Tongue (tissue), 2 donors: ENCODE data around the gene NSUN4. TPM values are rescaled to one million over a fixed set of nuclear protein-coding genes. Genes with fewer than 3 reads are reported as not detected.
"Not testable (repeated sequence)": the region's sequence is repeated elsewhere in the genome, so short reads cannot be mapped to it uniquely, and the experiment has no call there.

Experiments used
- DNase-seq: peaks from one replicate; pipeline ENCODE4 v3.0.0-alpha.2; 2015
- total RNA-seq: library from RNA; depleted of rRNA; stranded (reverse); fragments of >200 nt; gene quantifications from one replicate; pipeline ENCODE4 v1.2.3, GENCODE V29; 2014

The NSUN4 gene
- total RNA-seq, 1 donor from 2014 or later, result 20.9 TPM

- not testable (repeated sequence) for DNase-seq
Observed at GRCh38 chr1:46328182-46328581, 12.4 kb upstream of the NSUN4 start.

GRCh38 chr1:46329807-46330206 lies 10.8 kb upstream of the NSUN4 start:
- not testable (repeated sequence) for DNase-seq

GRCh38 chr1:46330381-46330780 lies 10.2 kb upstream of the NSUN4 start:
- DNase-seq, result not testable (repeated sequence)

GRCh38 chr1:46331786-46332540 lies 8.6 kb upstream of the NSUN4 start:
- DNase-seq, result not testable (repeated sequence)

GRCh38 chr1:46333300-46334029 lies 7.1 kb upstream of the NSUN4 start:
- no peak for DNase-seq

GRCh38 chr1:46334030-46334384 lies 6.6 kb upstream of the NSUN4 start:
- no peak for DNase-seq

- no peak for DNase-seq
Observed at GRCh38 chr1:46335081-46335480, 5.5 kb upstream of the NSUN4 start.

- not testable (repeated sequence) for DNase-seq
Observed at GRCh38 chr1:46337409-46337808, 3.2 kb upstream of the NSUN4 start.

GRCh38 chr1:46341222-46342083 lies 846 bp downstream of the NSUN4 start:
- no peak for DNase-seq

GRCh38 chr1:46342084-46342656 lies 1.6 kb downstream of the NSUN4 start:
- DNase-seq, result no peak

- DNase-seq, result no peak
Observed at GRCh38 chr1:46342677-46343350, 2.2 kb downstream of the NSUN4 start.

- no peak for DNase-seq
Observed at GRCh38 chr1:46343351-46343695, 2.7 kb downstream of the NSUN4 start.

- DNase-seq, result no peak
Observed at GRCh38 chr1:46343705-46344104, 3.1 kb downstream of the NSUN4 start.

GRCh38 chr1:46344481-46344880 lies 3.9 kb downstream of the NSUN4 start:
- DNase-seq, result no peak

GRCh38 chr1:46345281-46345680 lies 4.7 kb downstream of the NSUN4 start:
- no peak for DNase-seq

GRCh38 chr1:46352363-46352762 lies 11.8 kb downstream of the NSUN4 start:
- no peak for DNase-seq

GRCh38 chr1:46355920-46356319 lies 15.3 kb downstream of the NSUN4 start:
- DNase-seq, result not testable (repeated sequence)

- no peak for DNase-seq
Observed at GRCh38 chr1:46362158-46362557, 21.6 kb downstream of the NSUN4 start.

- no peak for DNase-seq
Observed at GRCh38 chr1:46363121-46363520, 22.5 kb downstream of the NSUN4 start.

- no peak for DNase-seq
Observed at GRCh38 chr1:46364612-46365011, 24.0 kb downstream of the NSUN4 start.

- not testable (repeated sequence) for DNase-seq
Observed at GRCh38 chr1:46365796-46366195, 25.2 kb downstream of the NSUN4 start.

GRCh38 chr1:46367072-46367471 lies 26.5 kb downstream of the NSUN4 start:
- DNase-seq, result no peak
